Stimulated activated CD4-positive, alpha-beta T cell treated with anti-CD3 and anti-CD28 coated beads, Interleukin-12 subunit alpha, Interleukin-12 subunit beta, amount 100 ng/mL, for 48 hours (primary cell): ENCODE measurements around the gene WIPF2.
A peak's percentile ranks its signal among the peaks of the same experiment; 100 is the strongest.

Experiments used
- DNase-seq, 3 donors: peaks; one replicate each; pipeline ENCODE4 v3.0.0-alpha.2; 2020; ENCODE audit warnings: low read depth in 2 of 3, low spot score in 1 of 3

The WIPF2 gene

DNA sequence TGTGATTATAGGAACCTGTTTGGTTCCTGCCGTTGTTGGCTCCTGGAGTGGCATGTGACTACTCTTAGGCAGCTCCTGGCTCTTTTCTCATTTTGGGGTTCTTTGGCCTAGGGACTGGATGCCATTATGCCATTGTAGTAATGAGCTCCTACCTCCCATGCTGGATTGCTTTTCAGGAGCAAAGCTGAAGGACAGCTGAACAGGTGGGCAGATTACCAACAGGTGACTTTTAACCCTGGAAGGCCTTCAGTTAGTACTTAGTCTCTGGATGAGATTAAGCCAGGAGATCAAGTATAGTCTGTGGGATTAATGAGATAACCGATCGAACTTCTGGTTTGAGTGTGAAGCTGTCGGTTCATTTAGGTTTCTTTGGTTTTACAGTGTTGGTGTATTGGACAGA, 25.2 kb downstream of the WIPF2 start:
- DNase-seq, result no peak

DNA sequence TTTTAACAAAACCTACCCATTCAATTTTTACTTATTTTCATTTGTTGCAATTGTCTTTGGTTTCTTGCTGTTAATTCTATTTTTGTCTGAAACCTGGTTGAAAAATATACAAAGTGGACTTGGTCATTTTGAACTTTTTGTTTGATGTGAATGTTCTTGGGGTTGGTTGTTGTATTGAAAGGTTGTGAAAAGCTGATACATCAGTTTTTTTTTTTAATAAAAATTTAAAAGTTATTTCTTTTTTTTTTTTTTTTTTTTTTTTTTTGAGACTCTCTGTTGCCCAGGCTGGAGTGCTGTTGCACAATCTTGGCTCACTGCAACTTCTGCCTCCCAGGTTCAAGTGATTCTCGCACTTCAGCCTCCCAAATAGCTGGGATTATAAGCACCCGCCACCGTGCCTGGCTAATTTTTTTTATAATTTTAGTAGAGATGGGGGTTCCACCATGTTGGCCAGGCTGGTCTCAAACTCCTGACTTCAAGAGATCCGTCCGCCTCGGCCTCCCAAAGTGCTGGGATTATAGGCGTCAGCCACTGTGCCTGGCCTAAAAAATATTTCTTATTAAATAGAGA, 28.9 kb downstream of the WIPF2 start:
- no peak for DNase-seq

DNA sequence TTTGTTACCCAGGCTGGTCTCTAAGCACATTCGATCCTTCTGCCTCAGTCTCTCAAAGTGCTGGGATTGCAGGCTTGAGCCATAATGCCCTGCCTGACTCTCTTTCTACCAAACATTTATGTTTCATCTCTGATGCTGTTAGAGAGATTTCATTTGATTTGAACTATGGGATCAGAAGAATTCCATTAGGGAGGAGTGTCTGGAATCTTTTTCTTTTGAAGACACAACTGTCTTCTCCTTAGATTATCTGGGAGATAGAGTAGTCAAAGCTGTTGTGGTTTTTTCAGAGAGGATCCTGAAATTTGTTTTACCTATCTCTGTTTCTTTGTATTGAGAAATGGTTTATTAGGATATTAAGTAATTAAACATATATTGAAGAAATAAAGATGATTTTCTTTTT, 29.4 kb downstream of the WIPF2 start:
- no peak for DNase-seq

DNA sequence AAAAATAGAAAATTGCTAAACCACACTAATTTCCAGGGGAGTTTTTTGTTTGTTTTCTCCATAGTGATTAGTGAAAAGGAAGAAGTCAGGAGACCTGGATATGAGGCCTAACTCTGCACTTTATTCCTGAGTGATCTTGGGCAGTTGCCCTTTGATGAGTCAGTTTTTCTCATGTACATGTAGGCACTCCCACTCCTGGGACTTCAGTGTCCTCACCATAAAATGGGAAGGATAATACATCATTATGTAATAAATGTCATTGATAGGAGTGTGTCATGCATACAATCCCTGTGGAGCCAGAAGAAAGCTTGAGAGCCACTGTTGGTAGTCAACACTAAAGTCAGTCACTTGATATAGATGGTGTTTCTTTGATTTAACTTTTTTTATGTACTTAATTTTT, 32.5 kb downstream of the WIPF2 start:
- no peak for DNase-seq

DNA sequence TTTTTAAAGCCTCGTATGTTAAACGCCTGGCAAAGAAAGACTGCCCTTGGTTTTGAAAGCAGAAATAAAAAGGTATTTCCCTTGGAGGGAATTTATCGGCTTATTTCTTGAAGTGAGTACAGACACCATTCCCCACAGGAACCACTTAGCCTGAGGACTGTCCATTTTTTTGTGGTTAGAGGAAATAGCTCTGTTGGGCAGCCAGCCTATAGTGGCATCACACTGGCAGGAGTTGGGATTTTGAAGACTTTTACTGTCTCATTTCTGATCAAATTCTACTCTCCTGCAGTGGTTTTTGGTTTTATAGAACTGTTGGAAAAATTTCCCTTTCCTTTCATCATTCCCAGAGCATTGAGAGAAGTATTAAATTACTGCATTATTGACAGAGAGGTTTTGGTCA, 34.5 kb downstream of the WIPF2 start:
- no peak for DNase-seq

DNA sequence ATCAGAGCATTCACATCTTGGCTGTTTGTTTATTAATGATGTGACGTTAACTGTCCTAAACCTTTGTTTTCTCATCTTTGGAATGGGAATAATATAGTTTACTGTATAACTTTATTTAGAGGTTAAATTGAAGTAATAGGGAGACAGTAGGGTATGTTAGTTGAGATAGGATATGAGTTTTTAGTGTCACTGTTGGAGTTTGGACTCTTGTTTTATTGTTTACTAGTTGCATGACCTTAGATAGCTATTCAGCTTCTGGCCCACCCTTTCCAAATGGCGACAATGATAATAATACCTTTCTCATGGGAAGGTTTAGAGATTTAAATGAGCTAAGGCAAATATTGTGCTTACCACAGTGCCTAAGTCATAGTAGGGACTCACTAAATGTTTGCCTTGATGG, 40.4 kb downstream of the WIPF2 start:
- DNase-seq, result no peak

DNA sequence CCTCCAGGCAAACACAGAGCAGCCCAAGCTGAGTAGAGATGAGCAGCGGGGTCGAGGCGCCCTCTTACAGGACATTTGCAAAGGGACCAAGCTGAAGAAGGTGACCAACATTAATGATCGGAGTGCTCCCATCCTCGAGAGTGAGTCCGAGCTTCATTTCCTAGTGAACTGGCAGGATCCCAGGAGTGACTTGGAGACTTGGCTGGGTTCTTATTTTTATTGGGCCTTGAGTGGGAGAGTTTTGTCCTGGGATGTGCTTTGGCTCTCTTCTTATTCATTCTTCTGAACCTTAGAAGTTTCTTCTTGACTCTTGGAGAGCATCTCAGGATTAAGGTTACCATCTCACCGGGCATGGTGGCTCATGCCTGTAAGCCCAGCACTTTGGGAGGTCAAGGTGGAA, 41.4 kb downstream of the WIPF2 start:
- DNase-seq, result no peak

DNA sequence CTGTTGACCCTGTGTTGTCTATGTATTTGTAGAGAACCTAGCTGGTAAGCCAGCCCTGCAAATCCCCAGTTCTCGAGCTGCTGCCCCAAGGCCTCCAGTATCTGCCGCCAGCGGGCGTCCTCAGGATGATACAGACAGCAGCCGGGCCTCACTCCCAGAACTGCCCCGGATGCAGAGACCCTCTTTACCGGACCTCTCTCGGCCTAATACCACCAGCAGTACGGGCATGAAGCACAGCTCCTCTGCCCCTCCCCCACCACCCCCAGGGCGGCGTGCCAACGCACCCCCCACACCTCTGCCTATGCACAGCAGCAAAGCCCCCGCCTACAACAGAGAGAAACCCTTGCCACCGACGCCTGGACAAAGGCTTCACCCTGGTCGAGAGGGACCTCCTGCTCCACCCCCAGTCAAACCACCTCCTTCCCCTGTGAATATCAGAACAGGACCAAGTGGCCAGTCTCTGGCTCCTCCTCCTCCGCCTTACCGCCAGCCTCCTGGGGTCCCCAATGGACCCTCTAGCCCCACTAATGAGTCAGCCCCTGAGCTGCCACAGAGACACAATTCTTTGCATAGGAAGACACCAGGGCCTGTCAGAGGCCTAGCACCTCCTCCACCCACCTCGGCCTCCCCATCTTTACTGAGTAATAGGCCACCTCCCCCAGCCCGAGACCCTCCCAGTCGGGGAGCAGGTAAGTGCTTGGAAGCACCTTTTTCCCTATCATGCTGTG, 45.5 kb downstream of the WIPF2 start:
- no peak for DNase-seq

DNA sequence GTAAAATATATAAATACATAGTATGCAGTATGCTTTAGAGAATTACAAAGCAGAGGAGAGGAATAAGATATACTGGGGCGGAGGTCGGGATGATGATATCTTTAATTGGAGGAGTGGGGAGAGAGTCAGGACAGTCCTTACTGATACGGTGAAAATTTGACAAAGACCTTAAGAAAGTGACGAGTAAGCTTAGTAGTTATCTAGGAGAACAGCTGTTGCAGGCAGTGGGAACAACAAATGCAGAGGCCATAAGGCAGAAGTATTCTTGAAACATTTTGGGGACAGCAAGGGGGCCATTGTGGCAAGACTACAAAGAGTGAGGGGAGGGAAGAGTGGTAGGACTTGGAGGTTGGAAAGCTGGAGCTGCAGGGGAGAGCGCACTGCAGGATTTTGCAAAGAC, 46.2 kb downstream of the WIPF2 start:
- DNase-seq, result no peak

DNA sequence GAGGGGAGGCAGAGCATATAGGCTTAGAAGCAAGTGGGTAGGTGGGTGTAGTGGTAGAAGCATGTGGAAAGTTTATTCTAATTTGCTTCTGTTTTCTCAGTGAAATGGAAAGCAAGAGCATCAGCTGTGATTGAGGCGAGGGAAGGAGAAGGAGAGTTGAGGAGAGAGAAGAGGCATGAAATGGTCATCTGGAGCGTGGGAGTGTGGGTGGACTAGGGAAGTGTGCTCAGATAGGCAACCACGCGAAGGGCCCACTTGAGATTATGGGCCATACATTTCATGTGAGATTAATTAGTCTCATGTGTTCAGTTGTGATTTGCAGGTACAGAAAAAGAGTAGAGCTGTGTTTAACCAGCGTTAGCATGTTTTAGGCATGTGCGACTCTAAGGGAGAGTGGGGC, 47.8 kb downstream of the WIPF2 start:
- no peak for DNase-seq

DNA sequence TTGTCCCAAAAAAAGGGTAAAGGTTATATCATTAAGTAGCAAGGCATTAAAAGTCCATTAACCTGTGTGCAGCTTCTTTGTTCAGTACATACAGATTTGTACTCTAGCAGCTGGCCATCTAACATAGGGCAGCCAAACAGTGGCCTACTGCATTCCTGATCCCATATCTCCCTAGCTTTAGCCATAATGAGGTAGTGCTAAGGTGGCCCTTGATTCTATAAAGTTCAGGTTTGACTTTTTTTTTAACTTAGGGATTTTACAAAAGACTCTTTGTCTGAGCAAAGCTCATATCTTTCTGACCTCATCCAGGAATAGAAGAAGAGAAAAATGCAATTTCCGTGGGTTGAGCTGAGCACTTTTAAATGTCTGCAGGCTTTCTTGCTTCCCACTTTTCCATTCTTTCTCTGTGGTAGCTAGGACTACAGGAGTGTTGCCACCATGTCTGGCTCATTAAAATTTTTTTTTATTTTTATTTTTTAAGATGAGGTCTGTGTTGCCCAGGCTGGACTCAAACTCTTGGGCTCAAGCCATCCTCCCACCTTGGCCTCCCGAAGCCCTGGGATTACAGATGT, 49.1 kb downstream of the WIPF2 start:
- no peak for DNase-seq

DNA sequence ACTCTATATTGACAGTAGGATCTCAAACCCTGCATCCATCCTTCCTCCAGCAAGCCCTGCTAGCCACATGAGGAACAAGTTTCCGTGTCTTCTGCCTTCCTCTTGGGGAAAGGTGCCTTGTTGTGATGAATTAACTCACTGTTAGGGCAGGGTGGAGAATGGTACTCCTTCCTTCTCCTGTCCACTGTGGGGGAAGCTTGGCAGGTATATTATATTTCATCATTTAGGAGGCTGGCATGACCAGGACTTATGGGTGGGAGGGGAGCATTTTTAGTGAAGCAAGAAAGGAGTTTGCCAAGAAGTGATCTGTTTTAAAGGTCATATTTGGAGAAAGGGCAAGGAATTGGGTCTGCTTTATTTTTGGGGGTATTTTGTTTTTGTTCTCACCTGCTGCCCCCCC, 59.3 kb downstream of the WIPF2 start:
- DNase-seq, result no peak

DNA sequence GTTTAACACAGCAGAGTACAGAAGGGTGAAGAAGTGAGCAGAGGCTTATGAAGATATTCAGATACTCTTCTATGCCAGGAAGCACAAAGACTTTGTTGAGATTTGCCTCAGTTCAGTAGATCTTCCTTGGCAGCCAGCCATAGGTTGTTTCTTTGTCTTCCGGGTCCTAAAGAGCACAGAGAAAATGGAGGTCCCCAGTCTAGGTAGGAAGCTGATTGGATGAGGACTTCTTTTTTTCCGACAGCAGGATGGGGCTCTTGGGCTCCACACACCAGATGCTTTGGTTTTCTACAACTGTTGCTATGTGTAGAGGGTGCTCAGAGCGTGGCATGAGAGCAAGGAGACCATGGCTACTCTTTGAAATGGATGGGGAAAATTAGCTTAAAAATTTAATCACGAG, 60.3 kb downstream of the WIPF2 start:
- DNase-seq, result no peak

DNA sequence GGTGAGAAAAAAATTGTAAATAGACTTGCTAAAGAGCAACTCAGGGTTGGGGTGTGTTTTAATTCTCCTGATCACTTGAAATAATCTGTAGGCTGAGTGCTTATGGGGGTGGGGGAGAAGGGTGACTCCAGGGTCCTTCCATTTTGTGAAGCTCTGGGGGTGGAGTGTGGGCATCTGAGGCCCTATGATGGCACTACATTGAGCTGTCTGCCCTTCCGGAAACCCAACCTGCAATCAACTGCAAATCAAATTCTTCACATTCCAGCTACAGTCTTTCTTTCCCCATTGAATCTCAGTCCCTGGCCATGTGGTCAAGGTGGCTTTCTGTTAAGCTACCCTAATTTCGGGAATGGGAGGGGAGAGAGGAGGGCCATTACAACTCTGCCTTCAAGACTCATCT, 62.6 kb downstream of the WIPF2 start:
- DNase-seq, result no peak

DNA sequence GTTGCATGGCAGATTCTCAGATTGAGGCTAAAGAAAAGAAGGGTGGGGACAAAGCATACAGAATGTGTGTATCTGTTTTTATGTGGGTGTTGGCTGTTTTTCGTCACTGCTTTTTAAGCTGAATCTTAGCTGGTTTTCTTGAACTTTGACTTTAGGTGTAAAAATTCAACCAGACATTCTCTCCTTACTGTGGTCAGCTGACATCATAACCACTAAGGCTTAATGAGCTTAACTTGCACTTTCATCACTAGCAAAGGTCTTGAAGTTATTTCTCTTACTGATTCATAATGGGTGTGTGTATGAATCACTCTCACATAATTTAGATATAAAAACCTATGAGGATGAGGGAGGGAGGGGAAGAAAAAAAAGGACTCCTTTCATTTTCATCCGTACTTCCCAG, 64.6 kb downstream of the WIPF2 start:
- DNase-seq, result peak in 1 of 3 donors; percentile 53

DNA sequence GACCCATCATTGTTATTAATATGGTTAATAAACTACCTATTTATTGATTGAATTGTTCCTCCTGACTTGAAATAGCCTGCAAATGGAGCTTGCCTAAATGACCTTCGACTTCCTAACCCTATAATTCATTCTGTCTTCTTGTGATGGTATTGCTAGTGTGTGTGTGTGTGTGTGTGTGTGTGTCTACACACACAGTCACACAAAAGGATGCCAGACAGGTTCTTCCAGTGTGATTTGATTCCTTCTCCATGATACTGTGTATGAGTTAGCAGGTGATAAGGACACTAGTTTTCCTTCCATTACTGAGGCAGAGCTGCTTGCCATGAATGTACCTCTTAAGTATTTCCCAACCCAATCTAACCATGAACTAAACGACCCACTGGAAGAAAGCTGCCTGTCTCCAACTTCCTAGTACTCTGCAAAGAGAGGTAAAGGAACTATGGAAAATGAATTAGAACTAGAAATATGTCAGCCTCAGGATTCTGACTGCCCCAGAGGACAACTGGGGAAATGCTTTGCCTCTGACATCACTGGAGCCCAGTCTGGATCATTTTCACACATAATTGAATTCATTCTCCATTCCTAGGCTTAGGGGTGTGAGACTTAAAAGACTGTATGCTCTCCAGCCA, 65.1 kb downstream of the WIPF2 start:
- no peak for DNase-seq

DNA sequence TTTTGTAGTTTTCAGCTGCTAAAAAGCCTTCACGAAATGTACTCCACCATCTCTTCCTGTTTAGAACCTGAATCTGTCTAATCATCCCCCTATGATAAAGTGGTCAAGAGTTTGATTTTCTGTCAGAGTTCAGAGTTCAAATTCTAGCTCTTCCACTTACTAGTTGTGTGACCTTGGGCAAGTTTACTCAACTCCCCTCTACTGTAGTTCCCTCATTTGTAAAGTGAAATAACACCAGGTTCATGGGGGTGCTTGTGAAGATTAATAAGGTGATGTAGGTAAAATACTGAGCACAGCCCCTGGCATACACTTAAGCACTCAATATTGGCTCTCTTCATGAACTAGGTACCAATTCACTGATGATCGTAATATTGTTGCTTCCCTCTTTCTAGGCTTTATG, 67.4 kb downstream of the WIPF2 start:
- no peak for DNase-seq

DNA sequence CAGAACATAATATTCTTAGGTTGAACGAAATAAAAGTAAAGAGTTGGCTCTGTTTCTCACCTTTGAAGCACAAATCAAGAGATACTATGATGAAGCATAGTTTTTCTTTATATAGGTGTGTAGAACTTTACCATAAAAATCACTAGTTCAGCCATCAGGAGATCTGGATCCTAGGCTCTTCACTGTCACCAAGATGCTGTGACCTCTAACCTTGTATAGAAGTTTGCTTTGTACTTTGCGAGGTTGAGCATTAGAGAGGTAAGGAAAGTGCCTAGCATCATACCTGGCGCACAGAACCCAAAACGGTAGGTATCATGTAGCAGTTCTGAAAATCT, 68.0 kb downstream of the WIPF2 start:
- DNase-seq, result no peak

DNA sequence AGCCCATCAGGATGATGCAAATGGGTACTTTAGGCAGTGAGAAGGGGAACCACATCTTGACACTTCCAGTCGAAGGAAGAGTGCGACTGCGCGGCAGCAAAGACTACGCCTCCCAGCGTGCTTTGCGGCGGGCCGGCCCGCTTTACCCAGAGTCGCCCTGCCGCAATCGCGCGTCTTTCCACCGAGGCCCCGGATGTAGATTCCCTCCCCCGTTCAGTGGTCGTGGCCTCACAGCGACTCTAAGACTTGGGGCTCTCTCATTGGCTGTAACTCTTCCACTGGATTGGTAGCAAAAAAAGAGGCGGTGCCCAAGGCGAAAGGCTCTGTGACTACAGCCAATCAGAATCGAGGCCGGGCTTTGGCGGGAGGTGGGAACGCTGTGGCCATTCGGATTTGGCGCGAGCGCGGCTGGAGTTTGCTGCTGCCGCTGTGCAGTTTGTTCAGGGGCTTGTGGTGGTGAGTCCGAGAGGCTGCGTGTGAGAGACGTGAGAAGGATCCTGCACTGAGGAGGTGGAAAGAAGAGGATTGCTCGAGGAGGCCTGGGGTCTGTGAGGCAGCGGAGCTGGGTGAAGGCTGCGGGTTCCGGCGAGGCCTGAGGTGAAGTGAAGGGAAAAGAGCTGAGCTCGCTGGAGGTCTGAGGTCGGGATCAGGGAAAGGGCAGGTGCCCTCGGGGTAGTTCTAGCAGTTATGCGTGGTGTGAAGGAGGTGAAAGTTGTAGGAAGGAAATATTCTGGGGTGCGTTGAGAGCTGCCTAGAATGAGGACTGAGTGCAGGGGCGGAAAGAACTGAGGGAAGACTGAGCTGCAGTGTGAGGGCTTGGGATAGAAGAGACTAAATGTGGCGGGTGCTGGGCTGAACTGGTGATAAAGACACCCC, 68.6 kb downstream of the WIPF2 start, which contains the start of gene CDC6:
TSS of gene CDC6 (plus strand) at position 386 of the 876 bp plus-strand sequence. CDS start 1,542 bp downstream, outside the sequence.
- peak; percentile 97 to 98 (median 98) for DNase-seq

DNA sequence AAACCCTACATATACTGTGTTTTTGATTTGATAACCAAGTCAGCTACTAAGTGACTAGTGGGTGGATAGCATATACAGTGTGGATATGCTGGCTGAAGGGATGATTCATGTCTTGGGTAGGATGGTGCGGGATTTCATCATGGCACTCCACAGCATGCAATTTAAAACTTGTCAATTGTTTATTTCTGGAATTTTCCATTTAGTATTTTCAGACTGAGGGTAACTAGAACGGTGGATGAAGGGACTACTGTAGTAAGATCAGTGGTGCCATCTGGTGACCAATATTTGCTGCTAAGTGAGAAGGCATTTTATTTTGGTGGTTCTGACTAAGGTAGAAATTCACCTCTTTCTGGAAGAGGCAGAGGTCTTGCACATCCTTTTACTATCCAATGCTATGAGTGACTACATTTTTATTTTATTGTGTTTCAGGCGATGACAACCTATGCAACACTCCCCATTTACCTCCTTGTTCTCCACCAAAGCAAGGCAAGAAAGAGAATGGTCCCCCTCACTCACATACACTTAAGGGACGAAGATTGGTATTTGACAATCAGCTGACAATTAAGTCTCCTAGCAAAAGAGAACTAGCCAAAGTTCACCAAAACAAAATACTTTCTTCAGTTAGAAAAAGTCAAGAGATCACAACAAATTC, 71.7 kb downstream of the WIPF2 start:
- DNase-seq, result peak in 1 of 3 donors; percentile 48

DNA sequence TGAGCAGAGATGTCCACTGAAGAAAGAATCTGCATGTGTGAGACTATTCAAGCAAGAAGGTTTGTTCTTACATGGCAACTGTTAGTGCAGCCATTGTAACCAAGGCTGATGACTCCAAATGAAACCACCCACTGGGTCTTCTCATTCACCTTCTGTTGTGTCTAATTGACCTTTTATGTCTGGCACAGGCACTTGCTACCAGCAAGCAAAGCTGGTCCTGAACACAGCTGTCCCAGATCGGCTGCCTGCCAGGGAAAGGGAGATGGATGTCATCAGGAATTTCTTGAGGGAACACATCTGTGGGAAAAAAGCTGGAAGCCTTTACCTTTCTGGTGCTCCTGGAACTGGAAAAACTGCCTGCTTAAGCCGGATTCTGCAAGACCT, 72.2 kb downstream of the WIPF2 start:
- DNase-seq, result no peak
